HG03095 (cell line): ENCODE data around the gene BICDL1.

Source experiments
- ATAC-seq: cut with Tn5 transposase; IDR thresholded peaks from one replicate; pipeline ENCODE4 v1.9.1; 2021; ENCODE audit warnings: moderate library complexity; ENCODE audit not compliant: unreplicated experiment

The BICDL1 gene

GRCh38 chr12:120121766-120122293 is 132.8 kb downstream of the BICDL1 start:
- ATAC-seq, result peak; percentile 43

- no peak for ATAC-seq
Measured at GRCh38 chr12:120125029-120125428, 136.0 kb downstream of the BICDL1 start.

- ATAC-seq, result no peak
Measured at GRCh38 chr12:120125792-120126634, 137.0 kb downstream of the BICDL1 start.

GRCh38 chr12:120126635-120127005 is 137.6 kb downstream of the BICDL1 start:
- ATAC-seq, result no peak

- ATAC-seq, result no peak
Measured at GRCh38 chr12:120130011-120130410, 141.0 kb downstream of the BICDL1 start.

- ATAC-seq, result no peak
Measured at GRCh38 chr12:120131116-120131515, 142.1 kb downstream of the BICDL1 start.

- no peak for ATAC-seq
Measured at GRCh38 chr12:120132054-120132836, 143.2 kb downstream of the BICDL1 start.

- ATAC-seq, result peak; percentile 88
Measured at GRCh38 chr12:120132863-120133385, 143.9 kb downstream of the BICDL1 start.

GRCh38 chr12:120134307-120134980 is 145.4 kb downstream of the BICDL1 start:
- no peak for ATAC-seq

GRCh38 chr12:120136093-120136770 is 147.2 kb downstream of the BICDL1 start:
- no peak for ATAC-seq

GRCh38 chr12:120137833-120138232 is 148.8 kb downstream of the BICDL1 start:
- no peak for ATAC-seq

GRCh38 chr12:120138366-120138765 is 149.3 kb downstream of the BICDL1 start:
- ATAC-seq, result no peak

GRCh38 chr12:120139958-120140357 is 150.9 kb downstream of the BICDL1 start:
- ATAC-seq, result no peak

GRCh38 chr12:120140603-120141002 is 151.6 kb downstream of the BICDL1 start:
- no peak for ATAC-seq

GRCh38 chr12:120141336-120141735 is 152.3 kb downstream of the BICDL1 start:
- ATAC-seq, result no peak

- ATAC-seq, result no peak
Measured at GRCh38 chr12:120142231-120142877, 153.3 kb downstream of the BICDL1 start.
